Measurements from ENCODE around the gene SLC12A7.

Gene SLC12A7

GRCh38 chr5:1124205-1125029 lies 12.6 kb upstream of the SLC12A7 start:
- no peak for DNase-seq

- DNase-seq, result no peak
Measured at GRCh38 chr5:1123418-1124147, 11.7 kb upstream of the SLC12A7 start.

DNA sequence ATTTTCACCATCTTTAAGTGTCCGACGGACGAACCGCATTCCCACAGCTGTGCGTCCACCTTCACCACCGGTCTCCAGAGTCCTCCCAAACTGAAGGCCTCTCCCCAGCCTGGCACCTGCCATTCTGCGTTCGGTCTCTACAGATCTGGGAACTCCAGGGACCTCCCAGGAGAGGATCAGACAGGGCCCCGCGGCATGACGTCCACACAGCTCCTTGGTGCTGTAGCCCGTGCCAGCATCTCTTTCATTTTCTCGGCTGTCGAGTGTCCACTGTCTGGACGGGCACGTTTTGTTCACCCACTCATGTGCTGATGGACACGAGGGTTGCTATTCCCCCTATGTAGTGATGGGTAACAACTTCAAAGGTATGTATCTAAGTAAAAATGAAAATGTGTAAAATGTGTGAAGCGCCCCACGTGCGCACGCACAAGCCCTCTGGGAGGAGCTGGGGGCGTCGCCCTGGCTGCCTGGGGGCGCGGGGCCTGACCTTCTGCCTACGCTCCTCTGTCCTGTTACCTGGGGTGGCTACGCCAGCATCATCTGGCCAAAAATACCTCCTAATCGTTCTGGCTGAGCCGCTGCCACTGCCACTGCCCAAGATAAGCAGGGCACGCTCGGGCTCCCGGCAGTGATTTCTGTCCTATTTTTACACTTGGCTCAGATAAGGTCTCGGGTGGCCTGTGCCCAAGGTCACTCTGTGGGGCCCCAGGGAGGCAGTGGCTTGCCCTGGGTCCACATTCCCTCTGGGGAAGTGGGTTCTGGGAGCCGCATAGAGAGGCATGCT lies 10.8 kb upstream of the SLC12A7 start:
- DNase-seq, result no peak

GRCh38 chr5:1121891-1122290 lies 10.0 kb upstream of the SLC12A7 start:
- DNase-seq, result no peak

GRCh38 chr5:1121044-1121443 lies 9.2 kb upstream of the SLC12A7 start:
- DNase-seq, result no peak

DNA sequence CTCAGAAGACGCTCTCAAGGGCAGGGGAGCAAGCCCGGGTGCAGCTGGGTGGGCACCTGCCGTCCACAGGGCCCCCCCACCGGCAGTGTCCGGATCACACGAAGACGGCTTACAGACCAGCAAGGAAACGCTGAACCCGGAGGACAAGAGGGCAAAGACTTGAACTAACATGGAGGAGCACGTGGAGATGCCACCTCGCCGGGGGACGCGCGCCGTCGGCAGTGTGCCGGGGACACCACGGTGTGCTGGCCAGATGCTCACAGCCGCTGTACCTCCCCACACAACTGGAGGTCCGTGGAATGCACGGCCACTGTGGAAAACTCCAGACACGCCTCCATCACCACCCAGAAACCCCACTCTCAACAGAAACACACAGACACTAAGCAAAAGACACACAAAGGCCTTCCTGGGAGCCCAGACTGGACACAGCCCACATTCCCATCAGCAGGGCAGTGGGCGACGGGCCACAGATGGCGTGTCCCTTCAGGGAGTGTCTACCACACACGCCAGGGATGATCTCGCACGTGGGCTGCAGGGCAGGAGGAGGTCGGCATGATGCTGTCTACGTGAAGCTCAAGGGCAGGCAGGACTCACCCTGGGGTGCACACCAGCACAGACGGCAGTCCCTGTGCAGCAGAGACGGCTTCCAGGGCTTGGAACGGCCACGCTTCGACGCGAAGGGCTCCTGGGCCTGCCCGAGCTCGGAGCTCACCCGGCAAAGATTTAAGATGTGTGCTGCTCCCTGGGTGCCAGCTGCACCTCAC lies 8.6 kb upstream of the SLC12A7 start:
- DNase-seq, result no peak

- no peak for DNase-seq
Measured at GRCh38 chr5:1119312-1119831, 7.5 kb upstream of the SLC12A7 start.

- no peak for DNase-seq
Measured at GRCh38 chr5:1118738-1119137, 6.9 kb upstream of the SLC12A7 start.

DNA sequence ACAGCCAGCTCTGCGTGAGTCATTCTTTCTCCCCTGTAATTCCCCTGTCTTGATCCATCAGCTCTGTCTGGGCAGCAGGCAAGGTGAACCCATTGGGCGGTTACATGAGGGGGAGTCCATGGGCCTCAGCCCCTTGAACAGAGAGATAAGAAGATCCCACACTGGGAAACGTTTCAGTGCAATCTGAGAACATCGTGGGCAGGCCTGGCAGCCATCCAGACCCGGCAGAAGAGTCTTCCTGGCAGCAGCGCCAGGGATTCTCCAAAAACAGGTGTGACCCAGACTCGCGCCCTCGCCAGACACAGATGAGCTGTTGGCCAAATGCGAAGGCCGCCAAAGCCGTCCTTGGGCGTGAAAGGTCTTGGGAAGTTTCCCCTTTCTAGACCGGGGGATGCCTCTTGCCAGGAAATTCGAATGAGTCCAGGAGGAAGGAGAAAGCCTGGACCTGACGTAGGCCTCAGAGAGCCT lies 6.4 kb upstream of the SLC12A7 start:
- DNase-seq, result no peak

DNA sequence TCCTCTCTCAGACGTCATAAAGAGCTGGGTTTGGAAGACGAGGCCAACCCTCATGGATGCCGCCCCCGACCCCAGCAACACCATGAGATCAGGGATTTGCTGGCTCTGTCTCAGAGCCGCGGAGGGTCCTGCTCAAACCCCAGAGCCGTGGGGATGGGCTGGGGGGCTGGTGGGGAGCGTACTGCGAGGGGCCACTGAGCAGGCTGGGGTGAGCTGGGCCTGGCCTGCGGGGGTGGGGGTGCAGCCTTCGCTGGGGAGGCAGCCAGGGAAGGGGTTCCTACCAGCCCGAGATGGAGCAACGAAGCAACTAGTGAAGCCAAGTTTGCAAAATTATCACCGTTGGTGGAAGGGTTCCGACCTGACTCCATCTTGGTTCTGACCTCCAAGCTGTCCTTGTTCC lies 5.1 kb upstream of the SLC12A7 start:
- DNase-seq, result no peak

DNA sequence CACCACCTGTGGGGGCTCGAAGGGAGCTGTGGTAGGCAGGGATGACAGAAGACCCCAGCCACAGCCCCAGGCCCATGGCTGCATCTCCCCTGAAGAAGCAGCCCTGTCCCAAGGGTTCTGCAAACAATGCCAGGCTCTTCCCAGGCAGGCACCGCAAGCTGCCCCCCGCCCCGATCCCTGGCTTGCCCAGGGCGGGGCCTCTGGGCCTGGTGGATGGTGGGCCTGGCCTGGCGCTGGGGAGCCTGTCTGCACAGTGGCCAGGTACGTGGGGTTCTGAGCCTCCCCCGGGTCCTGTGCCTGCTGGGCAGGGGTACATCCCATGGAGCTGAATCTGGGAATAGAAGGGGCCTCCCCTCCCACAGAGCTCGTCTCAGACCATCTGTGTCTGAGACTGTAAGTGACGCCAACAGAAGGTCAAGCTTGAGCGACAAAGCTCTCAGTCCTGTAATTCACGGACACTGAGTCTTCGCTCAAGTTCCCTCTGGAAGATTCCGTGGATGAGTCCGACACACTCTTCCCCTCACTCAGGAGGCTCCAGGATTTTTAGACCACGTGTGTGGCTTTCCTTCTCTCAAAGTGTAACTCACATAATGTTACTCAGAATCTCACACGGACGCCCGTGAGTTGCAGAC lies 4.4 kb upstream of the SLC12A7 start:
- no peak for DNase-seq

DNA sequence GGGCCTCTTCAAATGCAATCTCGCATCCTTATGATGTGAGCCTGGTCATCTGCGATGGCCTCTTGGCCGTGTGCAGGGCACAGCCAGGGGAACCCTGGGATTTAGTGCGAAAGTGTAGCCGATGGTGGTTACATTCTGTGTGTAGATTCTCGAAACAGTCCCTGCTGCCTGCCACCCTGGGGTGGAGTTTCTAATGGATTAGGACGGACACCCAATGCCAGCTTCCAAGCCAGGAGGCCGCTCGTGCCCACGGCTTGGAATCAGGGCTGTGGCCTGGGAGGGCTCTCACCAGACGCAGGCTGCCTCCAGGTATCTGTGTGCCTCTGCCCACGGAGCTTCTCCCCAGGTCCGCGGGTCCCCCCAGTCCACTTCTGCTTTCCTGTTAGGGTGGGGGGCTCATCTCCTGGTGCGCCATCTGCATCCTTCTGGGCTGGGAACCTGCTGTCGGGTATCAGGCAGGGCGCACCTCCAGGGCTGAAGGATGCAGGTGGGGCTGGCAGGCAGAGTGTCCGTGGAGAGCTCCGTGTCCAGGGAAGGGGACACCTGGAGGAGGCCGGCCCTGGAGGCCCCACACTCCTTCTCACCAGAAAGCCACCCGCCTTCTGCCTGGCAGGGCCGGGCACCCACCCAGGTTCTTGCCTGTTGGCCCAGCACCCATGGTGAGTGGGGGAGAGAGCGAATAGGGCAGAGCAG lies 3.4 kb upstream of the SLC12A7 start:
- no peak for DNase-seq

GRCh38 chr5:1113805-1114586 lies 2.1 kb upstream of the SLC12A7 start:
- DNase-seq, result no peak

DNA sequence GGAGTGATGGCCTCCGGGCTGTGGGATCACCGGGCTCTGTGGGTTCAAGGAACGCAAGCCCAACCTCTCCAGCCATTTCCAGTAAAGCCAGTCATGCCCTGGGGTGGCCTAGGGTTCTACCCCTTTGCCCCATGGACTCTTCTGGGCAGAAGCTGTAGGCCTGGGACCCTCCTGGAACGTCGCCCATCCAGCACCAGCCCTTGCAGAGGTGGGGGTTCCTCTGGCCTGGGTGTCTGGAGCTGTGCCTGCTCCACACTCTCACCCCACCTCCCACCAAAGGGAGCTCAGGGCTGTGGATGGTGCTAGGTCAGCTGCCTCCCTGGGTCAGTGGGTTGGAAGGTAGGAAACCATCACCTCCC lies 1.4 kb upstream of the SLC12A7 start:
- no peak for DNase-seq

DNA sequence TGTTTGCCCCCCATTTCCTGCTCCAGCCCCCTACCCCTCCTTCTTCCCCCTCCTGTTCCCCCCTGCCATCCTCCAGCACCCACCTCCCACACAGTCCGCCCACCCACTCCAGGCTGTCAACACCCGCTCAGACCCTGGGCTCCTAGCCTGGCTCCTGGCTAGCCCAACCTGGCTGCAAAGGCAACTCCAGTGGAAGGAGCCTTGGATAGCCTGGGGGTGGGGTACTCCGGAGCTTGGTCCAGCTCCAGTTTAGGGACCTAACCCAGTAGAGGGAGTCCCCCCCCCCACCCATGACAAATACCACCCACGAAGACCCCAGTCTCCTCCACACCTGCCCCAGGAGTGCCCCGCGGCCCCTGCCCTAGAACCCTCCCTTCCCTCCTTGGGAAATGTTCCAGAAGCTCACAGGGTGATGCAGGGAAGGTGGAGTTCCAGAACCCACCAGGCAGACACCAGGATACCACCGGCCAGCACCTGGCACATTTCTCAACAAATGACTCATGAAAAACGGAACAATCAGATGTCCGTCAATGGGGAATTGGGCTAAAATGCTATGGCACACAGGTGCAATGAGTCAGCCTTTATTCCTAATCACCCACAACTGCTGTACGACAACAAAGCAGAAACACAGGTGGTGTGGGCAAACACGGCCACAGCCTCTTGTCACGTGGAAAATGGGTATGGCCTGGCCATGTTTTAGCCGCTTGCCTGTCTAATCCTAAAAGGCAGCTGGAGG lies 901 bp upstream of the SLC12A7 start:
- peak; percentile 9 for DNase-seq

DNA sequence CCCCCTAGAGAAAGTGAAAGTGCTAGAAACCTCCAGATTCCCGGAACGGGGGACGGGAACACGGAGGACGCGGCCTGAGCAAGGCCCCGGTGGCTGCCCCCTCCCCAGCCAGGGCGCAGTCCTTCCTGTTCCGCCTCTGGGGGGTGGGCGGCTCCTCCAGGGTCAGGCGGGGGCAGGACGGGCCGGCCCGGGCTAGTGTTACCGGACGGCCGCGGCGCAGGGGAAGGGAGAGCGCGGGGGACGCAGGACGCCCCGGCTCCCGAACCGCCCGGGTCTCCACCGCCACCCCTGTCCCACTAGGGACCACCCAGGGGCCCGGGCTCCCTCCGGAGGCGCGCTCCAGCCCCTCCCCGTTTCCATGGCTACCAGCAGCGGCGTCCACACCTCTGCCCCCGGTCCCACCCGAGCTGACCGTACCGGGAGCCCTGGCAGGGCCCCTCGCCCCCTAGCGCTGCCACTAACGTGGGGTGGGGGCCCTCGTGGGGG lies 579 bp downstream of the SLC12A7 start:
- DNase-seq, result no peak

GRCh38 chr5:1110307-1111240 lies 1.3 kb downstream of the SLC12A7 start:
- DNase-seq, result no peak

GRCh38 chr5:1109542-1110306 lies 2.1 kb downstream of the SLC12A7 start:
- DNase-seq, result no peak
